ENCODE results near the gene ABCC12. TPM values are rescaled to one million over a fixed set of nuclear protein-coding genes. Genes with fewer than 3 reads are reported as not detected.

Gene ABCC12
- total and polyA plus RNA-seq, 2 of the 8 experiments (the other 6 are each of a cell fraction or from before 2014, with no cell fraction given), result 0.05 TPM; not detected in 1

DNA sequence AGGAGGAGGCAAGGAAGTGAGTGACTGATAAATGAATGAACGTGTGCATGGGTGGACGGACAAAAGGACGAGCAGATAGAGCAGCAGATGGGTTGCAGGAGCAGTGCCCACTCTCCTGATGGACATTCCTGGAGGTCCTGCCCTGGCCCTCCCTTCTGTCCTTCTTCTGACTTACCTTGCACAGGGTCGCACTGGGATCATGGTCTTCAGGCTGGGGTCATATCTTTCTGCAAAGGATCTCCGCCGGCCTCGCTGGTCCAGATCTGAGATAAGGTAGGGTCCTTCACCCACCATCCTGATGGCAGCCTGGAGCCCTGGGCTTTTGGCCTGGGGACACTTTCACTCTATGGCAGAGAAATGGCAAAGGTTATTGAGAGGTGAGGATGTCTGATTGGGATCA is 9.7 kb downstream of the ABCC12 start (continued):
- TF ChIP-seq, protein P1, sequence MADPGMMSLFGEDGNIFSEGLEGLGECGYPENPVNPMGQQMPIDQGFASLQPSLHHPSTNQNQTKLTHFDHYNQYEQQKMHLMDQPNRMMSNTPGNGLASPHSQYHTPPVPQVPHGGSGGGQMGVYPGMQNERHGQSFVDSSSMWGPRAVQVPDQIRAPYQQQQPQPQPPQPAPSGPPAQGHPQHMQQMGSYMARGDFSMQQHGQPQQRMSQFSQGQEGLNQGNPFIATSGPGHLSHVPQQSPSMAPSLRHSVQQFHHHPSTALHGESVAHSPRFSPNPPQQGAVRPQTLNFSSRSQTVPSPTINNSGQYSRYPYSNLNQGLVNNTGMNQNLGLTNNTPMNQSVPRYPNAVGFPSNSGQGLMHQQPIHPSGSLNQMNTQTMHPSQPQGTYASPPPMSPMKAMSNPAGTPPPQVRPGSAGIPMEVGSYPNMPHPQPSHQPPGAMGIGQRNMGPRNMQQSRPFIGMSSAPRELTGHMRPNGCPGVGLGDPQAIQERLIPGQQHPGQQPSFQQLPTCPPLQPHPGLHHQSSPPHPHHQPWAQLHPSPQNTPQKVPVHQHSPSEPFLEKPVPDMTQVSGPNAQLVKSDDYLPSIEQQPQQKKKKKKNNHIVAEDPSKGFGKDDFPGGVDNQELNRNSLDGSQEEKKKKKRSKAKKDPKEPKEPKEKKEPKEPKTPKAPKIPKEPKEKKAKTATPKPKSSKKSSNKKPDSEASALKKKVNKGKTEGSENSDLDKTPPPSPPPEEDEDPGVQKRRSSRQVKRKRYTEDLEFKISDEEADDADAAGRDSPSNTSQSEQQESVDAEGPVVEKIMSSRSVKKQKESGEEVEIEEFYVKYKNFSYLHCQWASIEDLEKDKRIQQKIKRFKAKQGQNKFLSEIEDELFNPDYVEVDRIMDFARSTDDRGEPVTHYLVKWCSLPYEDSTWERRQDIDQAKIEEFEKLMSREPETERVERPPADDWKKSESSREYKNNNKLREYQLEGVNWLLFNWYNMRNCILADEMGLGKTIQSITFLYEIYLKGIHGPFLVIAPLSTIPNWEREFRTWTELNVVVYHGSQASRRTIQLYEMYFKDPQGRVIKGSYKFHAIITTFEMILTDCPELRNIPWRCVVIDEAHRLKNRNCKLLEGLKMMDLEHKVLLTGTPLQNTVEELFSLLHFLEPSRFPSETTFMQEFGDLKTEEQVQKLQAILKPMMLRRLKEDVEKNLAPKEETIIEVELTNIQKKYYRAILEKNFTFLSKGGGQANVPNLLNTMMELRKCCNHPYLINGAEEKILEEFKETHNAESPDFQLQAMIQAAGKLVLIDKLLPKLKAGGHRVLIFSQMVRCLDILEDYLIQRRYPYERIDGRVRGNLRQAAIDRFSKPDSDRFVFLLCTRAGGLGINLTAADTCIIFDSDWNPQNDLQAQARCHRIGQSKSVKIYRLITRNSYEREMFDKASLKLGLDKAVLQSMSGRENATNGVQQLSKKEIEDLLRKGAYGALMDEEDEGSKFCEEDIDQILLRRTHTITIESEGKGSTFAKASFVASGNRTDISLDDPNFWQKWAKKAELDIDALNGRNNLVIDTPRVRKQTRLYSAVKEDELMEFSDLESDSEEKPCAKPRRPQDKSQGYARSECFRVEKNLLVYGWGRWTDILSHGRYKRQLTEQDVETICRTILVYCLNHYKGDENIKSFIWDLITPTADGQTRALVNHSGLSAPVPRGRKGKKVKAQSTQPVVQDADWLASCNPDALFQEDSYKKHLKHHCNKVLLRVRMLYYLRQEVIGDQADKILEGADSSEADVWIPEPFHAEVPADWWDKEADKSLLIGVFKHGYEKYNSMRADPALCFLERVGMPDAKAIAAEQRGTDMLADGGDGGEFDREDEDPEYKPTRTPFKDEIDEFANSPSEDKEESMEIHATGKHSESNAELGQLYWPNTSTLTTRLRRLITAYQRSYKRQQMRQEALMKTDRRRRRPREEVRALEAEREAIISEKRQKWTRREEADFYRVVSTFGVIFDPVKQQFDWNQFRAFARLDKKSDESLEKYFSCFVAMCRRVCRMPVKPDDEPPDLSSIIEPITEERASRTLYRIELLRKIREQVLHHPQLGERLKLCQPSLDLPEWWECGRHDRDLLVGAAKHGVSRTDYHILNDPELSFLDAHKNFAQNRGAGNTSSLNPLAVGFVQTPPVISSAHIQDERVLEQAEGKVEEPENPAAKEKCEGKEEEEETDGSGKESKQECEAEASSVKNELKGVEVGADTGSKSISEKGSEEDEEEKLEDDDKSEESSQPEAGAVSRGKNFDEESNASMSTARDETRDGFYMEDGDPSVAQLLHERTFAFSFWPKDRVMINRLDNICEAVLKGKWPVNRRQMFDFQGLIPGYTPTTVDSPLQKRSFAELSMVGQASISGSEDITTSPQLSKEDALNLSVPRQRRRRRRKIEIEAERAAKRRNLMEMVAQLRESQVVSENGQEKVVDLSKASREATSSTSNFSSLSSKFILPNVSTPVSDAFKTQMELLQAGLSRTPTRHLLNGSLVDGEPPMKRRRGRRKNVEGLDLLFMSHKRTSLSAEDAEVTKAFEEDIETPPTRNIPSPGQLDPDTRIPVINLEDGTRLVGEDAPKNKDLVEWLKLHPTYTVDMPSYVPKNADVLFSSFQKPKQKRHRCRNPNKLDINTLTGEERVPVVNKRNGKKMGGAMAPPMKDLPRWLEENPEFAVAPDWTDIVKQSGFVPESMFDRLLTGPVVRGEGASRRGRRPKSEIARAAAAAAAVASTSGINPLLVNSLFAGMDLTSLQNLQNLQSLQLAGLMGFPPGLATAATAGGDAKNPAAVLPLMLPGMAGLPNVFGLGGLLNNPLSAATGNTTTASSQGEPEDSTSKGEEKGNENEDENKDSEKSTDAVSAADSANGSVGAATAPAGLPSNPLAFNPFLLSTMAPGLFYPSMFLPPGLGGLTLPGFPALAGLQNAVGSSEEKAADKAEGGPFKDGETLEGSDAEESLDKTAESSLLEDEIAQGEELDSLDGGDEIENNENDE (IDR thresholded peaks at IDR 0.05; ENCODE audit: insufficient replicate concordance, low read length), result no peak
- TF ChIP-seq PHF8 (conservative IDR thresholded peaks at IDR 0.05; ENCODE audit: low read depth, low read length) (no peak), YY1 (IDR thresholded peaks at IDR 0.05; ENCODE audit: low read depth, low read length) (no peak), SIRT6 (IDR thresholded peaks at IDR 0.05; ENCODE audit: low read length) (no peak), SRF (IDR thresholded peaks at IDR 0.05; ENCODE audit: low read depth, low read length) (no peak), BRCA1 (IDR thresholded peaks at IDR 0.05; ENCODE audit: low read depth, low read length) (no peak), SP1 (IDR thresholded peaks at IDR 0.05; ENCODE audit: low read depth, low read length) (no peak), HDAC2 (IDR thresholded peaks at IDR 0.05; ENCODE audit: borderline replicate concordance in 1 of 2, low read depth in 2 of 2, low read length in 2 of 2) (no peak), HDAC6 (IDR thresholded peaks at IDR 0.05; ENCODE audit: low read depth, low read length) (no peak), TBP (IDR thresholded peaks at IDR 0.05; ENCODE audit: low read depth, low read length) (no peak), SP4 (IDR thresholded peaks at IDR 0.05; ENCODE audit: low read length) (no peak), EP300 (IDR thresholded peaks at IDR 0.05; ENCODE audit: borderline replicate concordance in 1 of 2, low read depth in 2 of 2, low read length in 2 of 2) (no peak), KDM5A (IDR thresholded peaks at IDR 0.05; ENCODE audit: low read length) (no peak)

Measured in H1 (cell line).